HEK293T (cell line): ENCODE measurements around the gene CPNE4.

Experiments used
- CTCF ChIA-PET: fragments of 350-600 bp; formaldehyde crosslinking; extraction: SDS; loops from one replicate; lab custom pipeline; 2021; ENCODE audit warnings: antibody characterized with exemption, inconsistent platforms; lab: Yijun Ruan, JAX
- POLR2A ChIA-PET: fragments of 350-600 bp; formaldehyde crosslinking; extraction: SDS; loops from one replicate; lab custom pipeline; 2020; ENCODE audit warnings: antibody characterized with exemption, inconsistent platforms; lab: Yijun Ruan, JAX
- DNase-seq: peaks from one replicate; pipeline ENCODE4 v3.0.0; 2012; ENCODE audit warnings: mixed read lengths; ENCODE audit errors: extremely low spot score
- ARNT ChIP-seq: fragments of 450-650 bp; IDR thresholded peaks from 2 replicates; pipeline ENCODE4 v1.6.1; 2017; ENCODE audit warnings: mild to moderate bottlenecking
- BHLHE40 ChIP-seq: fragments of 450-650 bp; IDR thresholded peaks from 2 replicates; pipeline ENCODE4 v1.6.1; 2016; ENCODE audit warnings: mild to moderate bottlenecking, moderate library complexity, borderline replicate concordance
- CTBP1 ChIP-seq: fragments of 450-650 bp; IDR thresholded peaks from 2 replicates; pipeline ENCODE4 v1.6.1; 2016; ENCODE audit warnings: borderline replicate concordance
- ELF4 ChIP-seq: fragments of 450-650 bp; IDR thresholded peaks from 2 replicates; pipeline ENCODE4 v1.6.1; 2017; ENCODE audit warnings: antibody characterized with exemption
- FOXA1 ChIP-seq: fragments of 450-650 bp; IDR thresholded peaks from 2 replicates; pipeline ENCODE4 v1.6.1; 2016; ENCODE audit warnings: mild to moderate bottlenecking
- FOXK2 ChIP-seq: fragments of 450-650 bp; IDR thresholded peaks from 2 replicates; pipeline ENCODE4 v1.6.1; 2016; ENCODE audit warnings: mild to moderate bottlenecking
- FOXM1 ChIP-seq: fragments of 450-650 bp; IDR thresholded peaks from 2 replicates; pipeline ENCODE4 v1.6.1; 2017; ENCODE audit warnings: mild to moderate bottlenecking, borderline replicate concordance
- HDGF ChIP-seq: fragments of 450-650 bp; IDR thresholded peaks from 2 replicates; pipeline ENCODE4 v1.6.1; 2017; ENCODE audit warnings: antibody characterized with exemption, borderline replicate concordance
- L3MBTL2 ChIP-seq: fragments of 450-650 bp; conservative IDR thresholded peaks from 2 replicates; pipeline ENCODE4 v1.6.1; 2016; ENCODE audit warnings: mild to moderate bottlenecking
- LEF1 ChIP-seq: fragments of 450-650 bp; IDR thresholded peaks from 2 replicates; pipeline ENCODE4 v1.6.1; 2017; ENCODE audit warnings: mild to moderate bottlenecking, borderline replicate concordance
- NFRKB ChIP-seq: fragments of 450-650 bp; IDR thresholded peaks from 2 replicates; pipeline ENCODE4 v1.6.1; 2016; ENCODE audit warnings: mild to moderate bottlenecking, moderate library complexity
- SP1 ChIP-seq: fragments of 450-650 bp; IDR thresholded peaks from 2 replicates; pipeline ENCODE4 v1.6.1; 2017
- SUZ12 ChIP-seq: fragments of 450-650 bp; IDR thresholded peaks from 2 replicates; pipeline ENCODE4 v1.6.1; 2016; ENCODE audit warnings: mild to moderate bottlenecking
- TARDBP ChIP-seq: fragments of 450-650 bp; IDR thresholded peaks from 2 replicates; pipeline ENCODE4 v1.6.1; 2016
- ZNF384 ChIP-seq: fragments of 450-650 bp; IDR thresholded peaks from 2 replicates; pipeline ENCODE4 v1.6.1; 2016
- TF ChIP-seq, protein P1 (sequence below): fragments of 450-650 bp; IDR thresholded peaks from 2 replicates; pipeline ENCODE4 v1.6.1; 2016

Gene CPNE4

DNA sequence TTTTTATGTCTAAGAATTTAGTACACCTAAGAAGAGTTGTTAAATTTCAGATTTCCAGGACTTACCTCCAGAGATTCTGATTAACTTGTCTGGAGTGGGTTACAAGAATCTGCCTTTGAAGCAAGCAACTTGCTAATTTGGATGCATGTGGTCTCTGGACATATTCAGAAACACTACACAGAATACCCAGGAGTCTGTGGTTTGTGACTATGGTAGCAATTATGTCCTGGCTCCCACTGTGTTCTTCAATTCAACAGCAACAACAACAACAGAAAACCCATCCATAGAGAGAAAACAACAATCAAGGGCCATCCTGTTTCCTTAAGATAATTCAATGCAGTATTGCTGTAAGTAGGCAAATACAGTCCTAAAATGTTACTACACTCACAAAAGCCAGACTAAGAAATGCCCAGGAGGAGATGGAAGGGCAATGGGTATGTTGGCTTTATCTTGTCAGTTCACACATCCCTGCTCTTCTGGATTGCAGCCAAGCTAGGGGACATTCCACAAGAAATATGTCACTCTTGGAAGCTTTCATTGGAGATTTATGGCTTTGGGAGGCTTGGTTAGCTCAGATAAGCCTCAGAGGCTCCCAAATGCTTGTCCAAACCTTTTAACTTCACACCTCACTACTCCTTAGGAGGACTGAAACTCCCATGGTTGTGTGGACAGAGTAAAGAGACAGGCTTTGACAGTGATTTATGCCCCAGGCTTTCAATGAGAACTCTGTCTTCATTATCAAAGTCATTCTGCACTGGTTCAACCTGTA, 432.6 kb downstream of the CPNE4 start:
- DNase-seq: no peak
- POLR2A ChIA-PET: no interaction called here
- TF ChIP-seq CTBP1 (no peak), LEF1 (no peak), HDGF (no peak), BHLHE40 (no peak), FOXA1 (no peak), NFRKB (no peak), TARDBP (no peak), L3MBTL2 (no peak), ARNT (no peak), ZNF384 (no peak), SUZ12 (no peak), ELF4 (no peak), FOXM1 (no peak), FOXK2 (no peak), SP1 (no peak)
- TF ChIP-seq, protein P1, sequence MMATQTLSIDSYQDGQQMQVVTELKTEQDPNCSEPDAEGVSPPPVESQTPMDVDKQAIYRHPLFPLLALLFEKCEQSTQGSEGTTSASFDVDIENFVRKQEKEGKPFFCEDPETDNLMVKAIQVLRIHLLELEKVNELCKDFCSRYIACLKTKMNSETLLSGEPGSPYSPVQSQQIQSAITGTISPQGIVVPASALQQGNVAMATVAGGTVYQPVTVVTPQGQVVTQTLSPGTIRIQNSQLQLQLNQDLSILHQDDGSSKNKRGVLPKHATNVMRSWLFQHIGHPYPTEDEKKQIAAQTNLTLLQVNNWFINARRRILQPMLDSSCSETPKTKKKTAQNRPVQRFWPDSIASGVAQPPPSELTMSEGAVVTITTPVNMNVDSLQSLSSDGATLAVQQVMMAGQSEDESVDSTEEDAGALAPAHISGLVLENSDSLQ: no peak
- CTCF ChIA-PET: no interaction called here

DNA sequence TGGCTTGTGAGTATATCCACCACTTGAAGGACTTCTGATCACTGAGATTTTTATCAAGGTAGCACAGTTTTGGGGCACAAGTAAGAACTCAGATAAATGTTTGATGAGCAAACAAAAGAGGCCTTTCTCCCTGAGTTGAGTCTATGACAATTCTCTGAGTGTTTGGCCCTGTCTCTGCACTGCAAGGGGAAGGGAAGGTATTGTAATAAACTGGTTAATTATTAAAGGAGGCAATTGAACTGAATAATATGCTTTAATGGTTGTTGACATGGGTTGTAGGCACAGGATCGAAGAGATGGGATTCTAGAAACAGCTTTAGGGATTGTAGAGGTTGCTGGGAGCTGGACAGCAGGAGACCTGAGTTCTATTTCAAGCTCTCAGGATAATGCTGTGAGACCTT, 437.0 kb downstream of the CPNE4 start:
- TF ChIP-seq HDGF: no peak
- no peak for TF ChIP-seq FOXA1
- no peak for TF ChIP-seq L3MBTL2
- no peak for TF ChIP-seq SP1
- TF ChIP-seq NFRKB: no peak
- no peak for TF ChIP-seq FOXM1
- TF ChIP-seq, protein P1: no peak
- no peak for TF ChIP-seq BHLHE40
- TF ChIP-seq CTBP1: no peak
- TF ChIP-seq ARNT: no peak
- no peak for TF ChIP-seq ELF4
- TF ChIP-seq LEF1: no peak
- TF ChIP-seq TARDBP: no peak
- TF ChIP-seq FOXK2: no peak
- no peak for DNase-seq
- CTCF ChIA-PET: no interaction called here
- POLR2A ChIA-PET: no interaction called here

DNA sequence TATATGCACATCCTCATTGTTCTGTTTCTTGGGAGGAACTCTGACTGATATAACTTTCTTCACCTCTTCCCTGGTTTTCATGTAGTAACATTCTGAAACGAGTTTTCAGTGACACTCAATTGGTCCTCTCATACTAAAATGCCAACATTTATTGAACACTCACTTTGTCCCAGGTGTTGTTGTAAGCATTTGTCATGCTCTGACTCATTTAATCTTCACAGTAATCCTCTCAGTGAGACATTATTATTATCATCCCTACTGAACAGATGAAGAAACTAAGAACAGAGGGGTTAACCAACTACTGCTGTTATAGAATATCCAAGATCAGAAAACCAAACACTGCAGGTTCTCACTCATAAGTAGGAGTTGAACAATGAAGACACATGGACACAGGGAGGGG, 437.9 kb downstream of the CPNE4 start:
- ChIA-PET POLR2A (no interaction called here), CTCF (no interaction called here)
- TF ChIP-seq HDGF (no peak), CTBP1 (no peak), ELF4 (no peak), NFRKB (no peak), FOXK2 (no peak), LEF1 (no peak), SUZ12 (no peak), L3MBTL2 (no peak), TARDBP (no peak), ARNT (no peak), SP1 (no peak), FOXM1 (no peak), BHLHE40 (no peak), ZNF384 (no peak), FOXA1 (no peak)
- TF ChIP-seq, protein P1: no peak
- DNase-seq: no peak

DNA sequence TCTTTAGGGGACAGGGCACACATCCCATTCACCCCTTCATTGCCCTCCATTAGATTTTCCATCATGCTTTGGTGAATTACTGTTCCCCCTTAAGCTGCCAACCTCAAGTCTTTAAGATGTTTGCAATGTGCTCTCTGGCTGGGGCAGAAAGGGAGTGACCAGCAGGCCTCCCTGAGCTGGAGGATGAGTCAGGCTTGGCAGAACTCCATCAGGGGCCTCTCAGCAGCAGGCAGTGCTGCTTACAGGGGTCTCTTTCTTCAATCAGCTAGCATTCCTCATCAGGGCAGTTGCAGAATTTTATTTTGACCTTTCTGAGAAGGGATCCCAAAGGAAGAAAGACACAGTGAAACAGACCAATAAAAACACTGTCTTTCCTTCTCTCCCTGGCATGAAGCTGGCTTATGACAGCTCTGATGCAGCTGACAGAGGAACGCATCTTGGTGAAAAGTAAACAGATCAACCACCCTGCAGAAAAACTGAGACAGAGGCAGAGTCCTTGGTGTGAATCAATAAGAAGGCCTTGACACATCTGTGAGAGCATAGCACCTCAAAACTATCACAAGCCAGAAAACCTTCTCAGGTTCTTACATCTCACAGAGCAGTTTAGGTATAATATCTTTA, 443.3 kb downstream of the CPNE4 start:
- TF ChIP-seq NFRKB (no peak), ARNT (no peak), BHLHE40 (no peak), SP1 (no peak), L3MBTL2 (no peak), ZNF384 (no peak), FOXM1 (no peak), SUZ12 (no peak), FOXK2 (no peak), ELF4 (no peak), FOXA1 (no peak), HDGF (no peak), LEF1 (no peak), TARDBP (no peak), CTBP1 (no peak)
- TF ChIP-seq, protein P1: no peak
- CTCF ChIA-PET: no interaction called here

DNA sequence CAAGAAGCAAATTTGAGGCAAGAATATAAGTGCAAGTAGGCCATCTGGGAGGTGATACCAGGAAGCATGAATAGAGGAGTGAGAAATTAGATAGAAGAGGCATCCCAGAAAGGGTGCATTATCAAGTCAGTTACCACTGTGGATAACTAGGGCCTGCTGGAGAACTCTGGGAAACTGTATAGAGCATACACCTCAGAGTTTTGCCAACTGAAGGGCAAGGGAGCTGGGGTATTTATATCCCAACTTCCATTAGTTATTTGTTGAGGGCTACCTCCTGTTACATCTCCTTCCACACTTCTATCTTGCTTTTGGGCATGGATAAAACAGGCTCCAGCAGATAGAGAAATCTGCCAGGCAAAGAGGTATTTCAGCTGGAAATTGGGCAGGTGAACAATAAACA, 448.5 kb downstream of the CPNE4 start:
- ChIA-PET POLR2A (no interaction called here), CTCF (no interaction called here)
- TF ChIP-seq TARDBP (no peak), ZNF384 (no peak), LEF1 (no peak), SP1 (no peak), FOXM1 (no peak)
- TF ChIP-seq, protein P1: no peak
- no peak for DNase-seq

More for the DNA sequence above, 443.3 kb downstream of the CPNE4 start:
- DNase-seq: no peak
- POLR2A ChIA-PET: no interaction called here
